Stimulated activated naive CD8-positive, alpha-beta T cell treated with anti-CD3 and anti-CD28 coated beads, Interleukin-15, amount 100 ng/mL, for 72 hours (primary cell): ENCODE results near the gene BTG1.
"Not testable (repeated sequence)": the region's sequence is repeated elsewhere in the genome, so short reads cannot be mapped to it uniquely, and the experiment has no call there.

ENCODE experiments used
- ATAC-seq: fragments of 150-1000 bp; cut with Tn5 transposase; 2 replicates; pipeline ENCODE4 v1.10.0; 2021; ENCODE audit warnings: mild to moderate bottlenecking, moderate library complexity
- DNase-seq, 2 donors: peaks; one replicate each; pipeline ENCODE4 v3.0.0; 2021 to 2022
- H3K27ac Mint-ChIP-seq, 2 donors: one replicate each; pipeline ENCODE4 v1.8.0; 2022; ENCODE audit warnings: mild to moderate bottlenecking in 2 of 2, mixed read lengths in 2 of 2, moderate library complexity in 2 of 2
- H3K27me3 Mint-ChIP-seq: one replicate; pipeline ENCODE4 v1.8.0; 2022; ENCODE audit warnings: mixed read lengths
- H3K4me1 Mint-ChIP-seq: one replicate; pipeline ENCODE4 v1.8.0; 2022; ENCODE audit warnings: mild to moderate bottlenecking, mixed read lengths
- H3K4me3 Mint-ChIP-seq, 2 donors: one replicate each; pipeline ENCODE4 v1.8.0; 2022; ENCODE audit warnings: mild to moderate bottlenecking in 2 of 2, mixed read lengths in 2 of 2, moderate library complexity in 1 of 2
- H3K9me3 Mint-ChIP-seq, 2 donors: one replicate each; pipeline ENCODE4 v1.8.0; 2022; ENCODE audit warnings: mixed read lengths in 2 of 2

BTG1 gene

GRCh38 chr12:92141591-92142121 is 4.0 kb downstream of the BTG1 start:
- peak overlapping the region; percentile 99 to 100 for H3K27ac Mint-ChIP-seq
- H3K27me3 Mint-ChIP-seq, result no peaks in the 10 kb centered on the region
- peaks cover 34% of the 10 kb centered on the region for H3K4me1 Mint-ChIP-seq
- peak in 1 of 2 donors; percentile 17 for DNase-seq
- ATAC-seq, result no peak
- H3K4me3 Mint-ChIP-seq, result peak overlapping the region; percentile 97 to 98
- no peaks in the 10 kb centered on the region for H3K9me3 Mint-ChIP-seq

GRCh38 chr12:92140896-92141536 is 4.6 kb downstream of the BTG1 start:
- no peak for DNase-seq
- Mint-ChIP-seq H3K27ac (peak overlapping the region; percentile 99 to 100), H3K4me3 (peak overlapping the region; percentile 97 to 98), H3K9me3 (no peaks in the 10 kb centered on the region), H3K27me3 (no peaks in the 10 kb centered on the region), H3K4me1 (peaks cover 41% of the 10 kb centered on the region)
- no peak for ATAC-seq

- DNase-seq (no peak), ATAC-seq (no peak)
- Mint-ChIP-seq H3K9me3 (no peaks in the 10 kb centered on the region), H3K27ac (peak overlapping the region; percentile 99 to 100), H3K4me3 (peak overlapping the region; percentile 97 to 98), H3K27me3 (no peaks in the 10 kb centered on the region), H3K4me1 (peaks cover 42% of the 10 kb centered on the region)
Observed at GRCh38 chr12:92140156-92140555, 5.5 kb downstream of the BTG1 start.

- peak overlapping the region; percentile 99 to 100 for H3K27ac Mint-ChIP-seq
- H3K27me3 Mint-ChIP-seq, result no peaks in the 10 kb centered on the region
- no peaks in the 10 kb centered on the region for H3K9me3 Mint-ChIP-seq
- DNase-seq (no peak), ATAC-seq (no peak)
- H3K4me1 Mint-ChIP-seq, result peaks cover 44% of the 10 kb centered on the region
- H3K4me3 Mint-ChIP-seq, result peak overlapping the region; percentile 97 to 98
Observed at GRCh38 chr12:92139634-92140150, 6.0 kb downstream of the BTG1 start.

- H3K9me3 Mint-ChIP-seq, result no peaks in the 10 kb centered on the region
- peaks cover 46% of the 10 kb centered on the region for H3K4me1 Mint-ChIP-seq
- peak overlapping the region; percentile 97 to 98 for H3K4me3 Mint-ChIP-seq
- no peak for ATAC-seq
- DNase-seq, result no peak
- no peaks in the 10 kb centered on the region for H3K27me3 Mint-ChIP-seq
- peak overlapping the region; percentile 99 to 100 for H3K27ac Mint-ChIP-seq
Observed at GRCh38 chr12:92138626-92139025, 7.0 kb downstream of the BTG1 start.

GRCh38 chr12:92138144-92138543 is 7.5 kb downstream of the BTG1 start:
- Mint-ChIP-seq H3K27ac (peak overlapping the region; percentile 99 to 100), H3K27me3 (no peaks in the 10 kb centered on the region), H3K4me1 (peaks cover 51% of the 10 kb centered on the region), H3K4me3 (peak overlapping the region; percentile 97 to 98), H3K9me3 (no peaks in the 10 kb centered on the region)
- ATAC-seq (no peak), DNase-seq (no peak)

GRCh38 chr12:92136965-92137721 is 8.5 kb downstream of the BTG1 start:
- Mint-ChIP-seq H3K4me3 (peak overlapping the region; percentile 97 to 98), H3K4me1 (peaks cover 57% of the 10 kb centered on the region), H3K9me3 (no peaks in the 10 kb centered on the region), H3K27me3 (no peaks in the 10 kb centered on the region), H3K27ac (peak overlapping the region; percentile 99 to 100)
- ATAC-seq, result peak; percentile 70
- DNase-seq, result peak in 1 of 2 donors; percentile 39

- no peak for ATAC-seq
- no peak for DNase-seq
- Mint-ChIP-seq H3K27me3 (no peaks in the 10 kb centered on the region), H3K4me1 (peaks cover 67% of the 10 kb centered on the region), H3K9me3 (no peaks in the 10 kb centered on the region), H3K4me3 (peak overlapping the region; percentile 97 to 98), H3K27ac (peak overlapping the region; percentile 99 to 100)
Observed at GRCh38 chr12:92136026-92136730, 9.5 kb downstream of the BTG1 start.

GRCh38 chr12:92135541-92135940 is 10.1 kb downstream of the BTG1 start:
- Mint-ChIP-seq H3K4me3 (peak overlapping the region; percentile 97 to 98), H3K4me1 (peaks cover 73% of the 10 kb centered on the region), H3K27ac (peak overlapping the region; percentile 99 to 100)
- H3K9me3 Mint-ChIP-seq, ATAC-seq, DNase-seq, H3K27me3 Mint-ChIP-seq: not testable (repeated sequence)

- Mint-ChIP-seq H3K27ac (peak overlapping the region; percentile 99 to 100), H3K9me3 (no peaks in the 10 kb centered on the region), H3K4me1 (peaks cover 80% of the 10 kb centered on the region), H3K4me3 (peak overlapping the region; percentile 97 to 98), H3K27me3 (no peaks in the 10 kb centered on the region)
- DNase-seq (no peak), ATAC-seq (peak; percentile 74)
Observed at GRCh38 chr12:92134638-92135274, 10.9 kb downstream of the BTG1 start.

- peak overlapping the region; percentile 97 to 98 for H3K4me3 Mint-ChIP-seq
- ATAC-seq, result peak; percentile 44
- peak overlapping the region; percentile 99 to 100 for H3K27ac Mint-ChIP-seq
- no peaks in the 10 kb centered on the region for H3K9me3 Mint-ChIP-seq
- no peaks in the 10 kb centered on the region for H3K27me3 Mint-ChIP-seq
- peaks cover 87% of the 10 kb centered on the region for H3K4me1 Mint-ChIP-seq
- peak in 1 of 2 donors; percentile 43 for DNase-seq
Observed at GRCh38 chr12:92133795-92134637, 11.6 kb downstream of the BTG1 start.

- peak overlapping the region; percentile 97 to 98 for H3K4me3 Mint-ChIP-seq
- H3K27ac Mint-ChIP-seq, result peak overlapping the region in 1 of 2 donors; percentile 99
- DNase-seq (no peak), ATAC-seq (no peak)
- no peaks in the 10 kb centered on the region for H3K9me3 Mint-ChIP-seq
- H3K4me1 Mint-ChIP-seq, result peaks cover 93% of the 10 kb centered on the region
- no peaks in the 10 kb centered on the region for H3K27me3 Mint-ChIP-seq
Observed at GRCh38 chr12:92133171-92133570, 12.5 kb downstream of the BTG1 start.

- H3K9me3 Mint-ChIP-seq, result no peaks in the 10 kb centered on the region
- peak overlapping the region; percentile 71 to 90 for H3K4me3 Mint-ChIP-seq
- H3K4me1 Mint-ChIP-seq, result peaks cover 92% of the 10 kb centered on the region
- no peaks in the 10 kb centered on the region for H3K27me3 Mint-ChIP-seq
- no peak for DNase-seq
- ATAC-seq, result peak; percentile 19
- peak overlapping the region; percentile 94 to 96 for H3K27ac Mint-ChIP-seq
Observed at GRCh38 chr12:92132288-92132687, 13.4 kb downstream of the BTG1 start.

GRCh38 chr12:92130999-92131398 is 14.6 kb downstream of the BTG1 start:
- Mint-ChIP-seq H3K27me3 (no peaks in the 10 kb centered on the region), H3K9me3 (no peaks in the 10 kb centered on the region), H3K4me1 (peaks cover 90% of the 10 kb centered on the region), H3K4me3 (peak overlapping the region; percentile 71 to 90), H3K27ac (peak overlapping the region; percentile 94 to 96)
- ATAC-seq (peak; percentile 8), DNase-seq (no peak)
